OCI-LY1 (cell line): ENCODE measurements around the gene WNK2.

Experiments
- EZH2 ChIP-seq: fragments of 200-600 bp; sonication (generic), shearing (Covaris generic); IDR thresholded peaks from 2 replicates; pipeline ENCODE4 v1.8.0; 2017; ENCODE audit warnings: borderline replicate concordance, mixed run types, mild to moderate bottlenecking, antibody characterized with exemption, low read length, moderate library complexity, mixed read lengths
- TF ChIP-seq, protein P1 (sequence below): fragments of 200-600 bp; sonication (generic), shearing (Covaris generic); IDR thresholded peaks from 2 replicates; pipeline ENCODE4 v1.5.1; 2017; ENCODE audit warnings: mild to moderate bottlenecking, antibody characterized with exemption, low read length, moderate library complexity, mixed read lengths

DNA sequence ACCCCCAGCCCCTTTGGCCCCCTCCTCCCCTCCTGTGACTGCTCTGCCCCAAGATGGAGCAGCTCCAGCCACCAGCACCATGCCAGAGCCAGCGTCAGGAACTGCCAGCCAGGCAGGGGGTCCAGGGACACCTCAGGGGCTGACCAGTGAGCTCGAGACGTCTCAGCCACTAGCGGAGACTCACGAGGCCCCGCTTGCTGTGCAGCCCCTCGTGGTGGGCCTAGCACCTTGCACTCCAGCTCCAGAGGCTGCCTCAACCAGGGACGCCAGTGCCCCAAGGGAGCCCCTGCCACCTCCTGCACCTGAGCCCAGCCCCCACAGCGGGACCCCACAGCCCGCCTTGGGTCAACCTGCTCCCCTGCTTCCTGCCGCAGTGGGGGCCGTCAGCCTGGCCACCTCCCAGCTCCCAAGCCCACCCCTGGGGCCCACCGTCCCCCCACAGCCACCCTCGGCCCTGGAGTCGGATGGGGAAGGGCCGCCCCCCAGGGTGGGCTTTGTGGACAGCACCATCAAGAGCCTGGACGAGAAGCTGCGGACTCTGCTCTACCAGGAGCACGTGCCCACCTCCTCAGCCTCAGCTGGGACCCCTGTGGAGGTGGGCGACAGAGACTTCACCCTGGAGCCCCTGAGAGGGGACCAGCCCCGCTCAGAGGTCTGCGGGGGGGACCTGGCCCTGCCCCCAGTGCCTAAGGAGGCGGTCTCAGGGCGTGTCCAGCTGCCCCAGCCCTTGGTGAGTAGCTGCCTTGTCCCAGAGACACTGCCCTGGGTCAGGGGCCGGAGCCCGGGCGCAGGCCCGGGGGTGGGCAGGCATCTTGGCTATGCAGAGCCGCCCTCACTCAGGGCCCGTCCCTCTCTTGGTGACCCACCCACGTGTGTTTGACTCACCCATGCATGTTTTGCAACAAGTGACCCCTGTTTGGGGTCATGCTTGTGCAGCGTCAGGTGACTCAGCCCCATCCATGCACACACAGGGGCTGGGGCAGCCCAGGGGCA is 105.2 kb downstream of the WNK2 start:
- TF ChIP-seq, protein P1, sequence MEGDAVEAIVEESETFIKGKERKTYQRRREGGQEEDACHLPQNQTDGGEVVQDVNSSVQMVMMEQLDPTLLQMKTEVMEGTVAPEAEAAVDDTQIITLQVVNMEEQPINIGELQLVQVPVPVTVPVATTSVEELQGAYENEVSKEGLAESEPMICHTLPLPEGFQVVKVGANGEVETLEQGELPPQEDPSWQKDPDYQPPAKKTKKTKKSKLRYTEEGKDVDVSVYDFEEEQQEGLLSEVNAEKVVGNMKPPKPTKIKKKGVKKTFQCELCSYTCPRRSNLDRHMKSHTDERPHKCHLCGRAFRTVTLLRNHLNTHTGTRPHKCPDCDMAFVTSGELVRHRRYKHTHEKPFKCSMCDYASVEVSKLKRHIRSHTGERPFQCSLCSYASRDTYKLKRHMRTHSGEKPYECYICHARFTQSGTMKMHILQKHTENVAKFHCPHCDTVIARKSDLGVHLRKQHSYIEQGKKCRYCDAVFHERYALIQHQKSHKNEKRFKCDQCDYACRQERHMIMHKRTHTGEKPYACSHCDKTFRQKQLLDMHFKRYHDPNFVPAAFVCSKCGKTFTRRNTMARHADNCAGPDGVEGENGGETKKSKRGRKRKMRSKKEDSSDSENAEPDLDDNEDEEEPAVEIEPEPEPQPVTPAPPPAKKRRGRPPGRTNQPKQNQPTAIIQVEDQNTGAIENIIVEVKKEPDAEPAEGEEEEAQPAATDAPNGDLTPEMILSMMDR, result no peak
- no peak for TF ChIP-seq EZH2
